H1 (cell line): ENCODE measurements around the gene MPP3. TPM values are rescaled to one million over a fixed set of nuclear protein-coding genes. Genes with fewer than 3 reads are reported as not detected.

Source experiments
- CTCF ChIA-PET: fragments of 300-600 bp; sonication (Branson Sonifier 250); formaldehyde crosslinking; loops from one replicate; lab custom pipeline; 2021; ENCODE audit not compliant: partially characterized antibody; lab: Charles Lee
- POLR2A ChIA-PET: fragments of 300-600 bp; sonication (Branson Sonifier 250); formaldehyde crosslinking; loops from one replicate; lab custom pipeline; 2021; ENCODE audit warnings: inconsistent platforms; ENCODE audit not compliant: partially characterized antibody; lab: Charles Lee
- DNase-seq, 2 experiments: peaks; one replicate each; pipeline versions ENCODE4 v3.0.0 to v3.0.0-alpha.2; 2010 to 2022; ENCODE audit warnings: low spot score in 2 of 2, low read depth in 1 of 2, mixed read lengths in 1 of 2
- FAIRE-seq: peaks from 2 replicates; lab custom pipeline; 2011; peaks lifted over from hg19 to GRCh38; lab: Jason Lieb, UNC
- H2AFZ ChIP-seq: 2 replicates; pipeline ENCODE4 v1.8.1; 2012; ENCODE audit warnings: low read length, inconsistent platforms
- H2AK5ac ChIP-seq: 2 replicates; pipeline ENCODE4 v1.6.1; 2013; ENCODE audit warnings: low read depth, low read length
- H2BK120ac ChIP-seq: replicated peaks from 2 replicates; pipeline ENCODE3; 2013; ENCODE audit warnings: low read depth, low read length, inconsistent platforms
- H2BK12ac ChIP-seq: 2 replicates; pipeline ENCODE4 v1.6.1; 2013; ENCODE audit warnings: low read depth, low read length
- H2BK15ac ChIP-seq: 2 replicates; pipeline ENCODE4 v1.6.1; 2013; ENCODE audit warnings: low read length
- H2BK20ac ChIP-seq: 2 replicates; pipeline ENCODE4 v1.6.1; 2013; ENCODE audit warnings: low read length
- H2BK5ac ChIP-seq: 2 replicates; pipeline ENCODE4 v1.6.1; 2013; ENCODE audit warnings: low read depth, low read length
- H3K14ac ChIP-seq: 2 replicates; pipeline ENCODE4 v1.6.1; 2013; ENCODE audit warnings: inconsistent platforms; ENCODE audit not compliant: insufficient read length
- H3K18ac ChIP-seq: 2 replicates; pipeline ENCODE4 v1.6.1; 2013; ENCODE audit warnings: low read length; ENCODE audit errors: extremely low read depth
- H3K23ac ChIP-seq: 2 replicates; pipeline ENCODE4 v1.6.1; 2013; ENCODE audit warnings: inconsistent platforms; ENCODE audit not compliant: insufficient read length
- H3K23me2 ChIP-seq: 2 replicates; pipeline ENCODE4 v1.6.1; 2013; ENCODE audit warnings: low read depth, low read length
- H3K27ac ChIP-seq: 2 replicates; pipeline ENCODE4 v1.6.1; 2011; ENCODE audit warnings: low read depth, low read length, inconsistent platforms
- H3K27me3 ChIP-seq, 4 experiments: replicated peaks in 1 of 4; 1 replicate in 1 of 4; 2 replicates in 3 of 4; pipeline versions ENCODE4 v1.6.1 to v1.8.1; 2011 to 2013; ENCODE audit warnings: low read length in 3 of 4, mild to moderate bottlenecking in 3 of 4, inconsistent platforms in 2 of 4, mixed read lengths in 2 of 4, moderate library complexity in 1 of 4; ENCODE audit not compliant: control insufficient read depth in 3 of 4, insufficient read depth in 3 of 4; ENCODE audit errors: extremely low read depth in 1 of 4
- H3K36me3 ChIP-seq, 4 experiments: 2 replicates each; pipeline versions ENCODE4 v1.6.1 to v1.8.1; 2011 to 2013; ENCODE audit warnings: mild to moderate bottlenecking in 4 of 4, low read length in 3 of 4, moderate library complexity in 2 of 4, control low read depth in 1 of 4, inconsistent platforms in 1 of 4; ENCODE audit not compliant: insufficient read depth in 4 of 4, control insufficient read depth in 2 of 4
- H3K4ac ChIP-seq: replicated peaks from 2 replicates; pipeline ENCODE3; 2013; ENCODE audit warnings: low read length, low read depth, mixed read lengths, inconsistent platforms; ENCODE audit not compliant: insufficient read length
- H3K4me1 ChIP-seq, 4 experiments: replicated peaks in 1 of 4; 1 replicate in 1 of 4; 2 replicates in 3 of 4; pipeline versions ENCODE4 v1.6.1 to v1.8.1; 2011 to 2013; ENCODE audit warnings: low read length in 3 of 4, inconsistent platforms in 2 of 4, mixed read lengths in 1 of 4; ENCODE audit not compliant: insufficient read depth in 4 of 4, control insufficient read depth in 3 of 4
- H3K4me2 ChIP-seq, 2 experiments: 2 replicates each; pipeline versions ENCODE4 v1.6.1 to v1.8.1; 2011 to 2013; ENCODE audit warnings: low read depth in 2 of 2, low read length in 2 of 2, control low read depth in 1 of 2, inconsistent platforms in 1 of 2, mild to moderate bottlenecking in 1 of 2; ENCODE audit not compliant: insufficient read depth in 1 of 2
- H3K4me3 ChIP-seq, 4 experiments: fragments of 200-600, 300-600 bp in 1 of 4; sonication (generic), shearing (Covaris generic), sonication (Bioruptor Twin) in 1 of 4; 2 replicates each; pipeline versions ENCODE4 v1.5.1 to v1.8.1; 2011 to 2016; ENCODE audit warnings: low read length in 4 of 4, low read depth in 3 of 4, control low read depth in 2 of 4, inconsistent platforms in 2 of 4, mild to moderate bottlenecking in 2 of 4, mixed read lengths in 1 of 4, moderate library complexity in 1 of 4; ENCODE audit not compliant: insufficient read depth in 2 of 4; ENCODE audit errors: extremely low read depth in 1 of 4
- H3K56ac ChIP-seq: replicated peaks from 2 replicates; pipeline ENCODE3; 2013; ENCODE audit warnings: low read depth, mild to moderate bottlenecking, mixed read lengths, low read length, inconsistent platforms; ENCODE audit not compliant: insufficient read length
- H3K79me1 ChIP-seq: 2 replicates; pipeline ENCODE4 v1.6.1; 2013; ENCODE audit warnings: low read depth, low read length, control low read depth
- H3K79me2 ChIP-seq, 2 experiments: 2 replicates each; pipeline versions ENCODE4 v1.6.1 to v1.8.1; 2012 to 2013; ENCODE audit warnings: low read length in 2 of 2, mild to moderate bottlenecking in 2 of 2, inconsistent platforms in 1 of 2; ENCODE audit not compliant: insufficient read depth in 2 of 2, control insufficient read depth in 1 of 2
- H3K9ac ChIP-seq, 4 experiments: replicated peaks in 1 of 4; 1 replicate in 1 of 4; 2 replicates in 3 of 4; pipeline versions ENCODE4 v1.6.1 to v1.8.1; 2011 to 2013; ENCODE audit warnings: low read depth in 3 of 4, low read length in 3 of 4, control low read depth in 2 of 4, mild to moderate bottlenecking in 2 of 4, moderate library complexity in 2 of 4, inconsistent platforms in 1 of 4; ENCODE audit errors: extremely low read depth in 1 of 4
- H3K9me3 ChIP-seq, 2 experiments: 2 replicates each; pipeline versions ENCODE4 v1.6.1 to v1.8.1; 2012 to 2013; ENCODE audit warnings: mild to moderate bottlenecking in 2 of 2, moderate library complexity in 2 of 2, control low read depth in 1 of 2, inconsistent platforms in 1 of 2, low read depth in 1 of 2, low read length in 1 of 2, mixed read lengths in 1 of 2; ENCODE audit not compliant: insufficient read depth in 2 of 2
- H4K20me1 ChIP-seq, 2 experiments: replicated peaks in 1 of 2; 2 replicates each; pipeline versions ENCODE3 to v1.8.1; 2011 to 2013; ENCODE audit warnings: inconsistent platforms in 2 of 2, low read length in 2 of 2, mild to moderate bottlenecking in 1 of 2; ENCODE audit not compliant: insufficient read depth in 2 of 2, control insufficient read depth in 1 of 2
- H4K5ac ChIP-seq: 2 replicates; pipeline ENCODE4 v1.6.1; 2013; ENCODE audit warnings: low read length, low read depth, mixed read lengths, inconsistent platforms; ENCODE audit not compliant: insufficient read length
- H4K8ac ChIP-seq: 2 replicates; pipeline ENCODE4 v1.8.0; 2013; ENCODE audit warnings: mild to moderate bottlenecking, moderate library complexity, low read length, inconsistent platforms; ENCODE audit not compliant: insufficient read depth; ENCODE audit errors: extremely low read depth
- H4K91ac ChIP-seq: replicated peaks from 2 replicates; pipeline ENCODE3; 2013; ENCODE audit warnings: low read length, mixed read lengths, inconsistent platforms; ENCODE audit not compliant: insufficient read length
- ASH2L ChIP-seq: fragments of 200-600, 300-600 bp; sonication (generic); IDR thresholded peaks from one replicate; pipeline ENCODE4 v1.7.1; 2017; ENCODE audit warnings: low read length
- CREB1 ChIP-seq: IDR thresholded peaks from 2 replicates; pipeline ENCODE4 v1.6.1; 2012; ENCODE audit warnings: inconsistent platforms
- EP300 ChIP-seq, 2 experiments: IDR thresholded peaks; 1 replicate in 1 of 2; 2 replicates in 1 of 2; pipeline ENCODE4 v1.6.1; 2011 to 2012; ENCODE audit warnings: low read depth in 2 of 2, low read length in 2 of 2, mild to moderate bottlenecking in 2 of 2, borderline replicate concordance in 1 of 2, inconsistent platforms in 1 of 2, moderate library complexity in 1 of 2
- KDM5A ChIP-seq: fragments of 200-600 bp; IDR thresholded peaks from 2 replicates; pipeline ENCODE4 v1.7.1; 2012; ENCODE audit warnings: mild to moderate bottlenecking, low read length, inconsistent platforms, mixed read lengths
- POU5F1 ChIP-seq: IDR thresholded peaks from 2 replicates; pipeline ENCODE4 v1.6.1; 2011; ENCODE audit warnings: low read depth, mild to moderate bottlenecking, low read length, moderate library complexity
- WGBS, 2 experiments: shearing (Covaris generic) in 1 of 2; methylation state at CpG; one replicate each; pipeline versions ENCODE4 v1.1.6 to v1.1.7; 2013 to 2015; ENCODE audit warnings: low lambda C conversion rate in 2 of 2, mixed read lengths in 2 of 2, inconsistent platforms in 1 of 2, low coverage in 1 of 2, missing lambda C conversion rate in 1 of 2; ENCODE audit not compliant: insufficient replicate concordance in 2 of 2, insufficient coverage in 1 of 2, insufficient read length in 1 of 2; ENCODE audit errors: extremely low coverage in 1 of 2, missing lambda C conversion rate in 1 of 2; 5-methylcytosine and 5-hydroxymethylcytosine counted together
- polyA plus RNA-seq, 7 experiments: library from polyadenylated mRNA; depleted of rRNA in 3 of 7; stranded (reverse) in 5 of 7; unstranded in 2 of 7; fragments of >200 nt in 5 of 7; fragments of 200-250 nt in 2 of 7; gene quantifications; 1 replicate in 5 of 7; 2 replicates in 1 of 7; 4 replicates in 1 of 7; pipeline versions ENCODE4 v1.2.1 to v1.2.3, GENCODE V29; 2011 to 2013; ENCODE audit warnings: missing spikeins in 2 of 7, mixed read lengths in 2 of 7
- total RNA-seq: library from RNA; stranded (reverse); fragmentation: NEBNext Ultra II Directional; extraction: Animal tissue kit (Norgen Biotek cat#: 25700); gene quantifications from 2 replicates; pipeline ENCODE4 v1.2.1, GENCODE V29; 2021

Gene MPP3
- total and polyA plus RNA-seq, 2 of the 8 experiments (the other 6 are each of a cell fraction or from before 2014, with no cell fraction given): 3.1 to 6.1 TPM

DNA sequence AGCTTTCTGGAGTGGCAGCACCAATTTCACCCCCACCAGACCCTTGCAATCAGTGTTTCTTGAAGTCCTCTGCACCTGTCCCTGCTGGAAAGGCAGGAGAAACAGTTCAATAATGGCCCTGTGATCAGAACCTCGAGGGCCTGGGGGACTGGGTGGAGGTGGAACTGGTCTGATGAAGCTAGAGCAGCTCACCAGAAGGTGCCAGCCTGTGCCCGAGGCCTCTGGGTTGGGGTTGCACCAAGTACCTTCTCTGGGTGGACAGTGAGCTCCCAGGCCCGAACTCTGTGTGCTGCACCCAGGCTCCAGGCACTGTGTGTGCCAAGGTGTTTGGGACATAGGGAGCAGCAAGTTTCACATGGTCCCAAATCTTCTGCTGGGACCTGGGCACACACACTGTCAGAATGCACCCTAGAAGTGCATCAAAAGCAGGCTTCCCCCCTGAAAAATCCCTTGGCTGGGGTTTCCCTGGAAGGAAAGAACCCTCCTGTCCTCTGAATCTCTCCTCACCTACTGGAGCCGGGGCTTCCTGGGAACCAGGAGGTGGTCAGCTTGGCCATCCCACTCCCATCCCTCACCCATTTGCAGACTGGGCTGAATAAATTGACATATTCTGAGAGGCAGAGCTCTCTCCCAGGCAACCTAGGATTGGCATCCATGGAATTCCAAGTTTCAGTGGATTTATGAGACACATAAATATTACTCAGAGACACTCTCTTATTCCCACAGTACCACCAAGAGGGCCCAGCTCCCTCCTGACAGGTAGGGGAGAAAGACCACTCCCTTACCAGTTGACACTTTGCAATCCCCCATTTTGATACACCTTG is 31.4 kb upstream of the MPP3 start:
- 79% methylated on average over 4 of the region's 4 CpGs; no CpG with 5 or more reads in 1 of the 2 experiments for WGBS, 2 experiments
- Histone ChIP-seq H3K4me2 (no peak overlapping the region), H2BK120ac (no peak overlapping the region), H3K23me2 (no peaks in the 10 kb centered on the region), H4K91ac (no peak overlapping the region), H3K4me1 (no peaks in the 10 kb centered on the region), H2BK5ac (no peak overlapping the region), H3K56ac (no peak overlapping the region), H4K5ac (no peak overlapping the region), H2AFZ (no peak overlapping the region), H2BK12ac (no peak overlapping the region), H3K9ac (no peak overlapping the region), H3K27me3 (peaks cover 0 to 2% (median 0%) of the 10 kb centered on the region in 4 experiments; a peak in 2 of 7 replicates), H3K36me3 (no peaks in the 10 kb centered on the region), H3K14ac (no peak overlapping the region), H3K9me3 (no peaks in the 10 kb centered on the region), H4K8ac (peak overlapping the region; percentile 62; the same call in 1 of the 2 replicates), H2AK5ac (no peak overlapping the region), H3K4me3 (no peak overlapping the region), H3K4ac (no peak overlapping the region), H4K20me1 (no peaks in the 10 kb centered on the region), H2BK15ac (no peak overlapping the region), H3K18ac (no peak overlapping the region), H3K27ac (no peak overlapping the region), H3K23ac (no peak overlapping the region), H3K79me1 (no peaks in the 10 kb centered on the region), H3K79me2 (no peaks in the 10 kb centered on the region), H2BK20ac (no peak overlapping the region)
- ChIA-PET CTCF (interaction anchor here (0.7 to 6.6 kb wide), 6 partner anchors 15 to 824 kb away, joined by 3 to 61 read pairs (median 6); partner anchors contain the start of gene CD300LG), POLR2A (interaction anchor here (1.1 to 1.3 kb wide), 2 partner anchors 17 to 18 kb away, joined by 3 to 4 read pairs; partner anchors contain the start of gene CD300LG)
- DNase-seq (no peak), FAIRE-seq (no peak)
- TF ChIP-seq EP300 (IDR thresholded peaks at IDR 0.05; ENCODE audit: borderline replicate concordance in 1 of 2, low read depth in 2 of 2, low read length in 2 of 2) (no peak), ASH2L (no peak), POU5F1 (no peak), CREB1 (no peak), KDM5A (no peak)
